ENCODE results near the gene RAPGEF5. TPM values are rescaled to one million over a fixed set of nuclear protein-coding genes. Genes with fewer than 3 reads are reported as not detected.

RAPGEF5 gene
- total RNA-seq, 1 experiment from 2014 or later, result 13.3 TPM

- H3K18ac ChIP-seq (ENCODE audit: insufficient read length, low read depth, low read length), result no peak overlapping the region
- no peaks in the 10 kb centered on the region; the same call in 1 of the 2 replicates for H3K79me2 ChIP-seq (ENCODE audit: insufficient read depth, low read length)
- H3K4me2 ChIP-seq (ENCODE audit: insufficient read depth, insufficient read length, low read length), result no peak overlapping the region
- no peak overlapping the region for H3K27ac ChIP-seq (ENCODE audit: insufficient read length, low read depth, low read length)
- peak overlapping the region in 2 of 3 experiments; percentile 10 to 16; a peak in 2 of 7 replicates for H3K27ac Mint-ChIP-seq
- H3K23me2 ChIP-seq (ENCODE audit: insufficient read length, low read depth, low read length, poor library complexity, severe bottlenecking), result no peaks in the 10 kb centered on the region
- H3K4ac ChIP-seq (ENCODE audit: low read depth, low read length), result no peak overlapping the region
- no peak overlapping the region for H2AFZ ChIP-seq (ENCODE audit: low read length)
- H3K27me3 Mint-ChIP-seq (ENCODE audit: low read depth), result no peaks in the 10 kb centered on the region
- no peak overlapping the region for H2BK5ac ChIP-seq (ENCODE audit: insufficient read length, low read length)
- no peak for DNase-seq
- H4K91ac ChIP-seq (ENCODE audit: insufficient read length, low read depth, low read length), result no peak overlapping the region
- peaks cover 18 to 25% of the 10 kb centered on the region in 2 experiments for H3K4me1 Mint-ChIP-seq
- no peaks in the 10 kb centered on the region for H3K9me3 Mint-ChIP-seq
- H3K79me1 ChIP-seq (ENCODE audit: insufficient read depth, low read depth, low read length, poor library complexity, severe bottlenecking), result no peaks in the 10 kb centered on the region
- no peaks in the 10 kb centered on the region for H3K9me3 ChIP-seq (ENCODE audit: control insufficient read depth, low read depth, low read length)
- no peak overlapping the region for H3K14ac ChIP-seq (ENCODE audit: insufficient read depth, low read length)
- no peaks in the 10 kb centered on the region for H3K27me3 ChIP-seq (ENCODE audit: insufficient read depth, low read length)
- H3K56ac ChIP-seq (ENCODE audit: insufficient read length, low read depth, low read length), result no peak overlapping the region
- no peak overlapping the region for H3K4me3 Mint-ChIP-seq
- H3T11ph ChIP-seq (ENCODE audit: low read length), result no peak overlapping the region
- peaks cover 5 to 17% (median 14%) of the 10 kb centered on the region in 3 experiments; a peak in 6 of 7 replicates for H3K36me3 Mint-ChIP-seq (ENCODE audit: insufficient read depth in 1 of 3, low read depth in 3 of 3)
- H2AK5ac ChIP-seq (ENCODE audit: insufficient read length, low read length), result no peak overlapping the region
- H4K5ac ChIP-seq (ENCODE audit: insufficient read length, low read depth, low read length), result no peak overlapping the region
- no peak overlapping the region for H2BK20ac ChIP-seq (ENCODE audit: low read depth, low read length, poor library complexity, severe bottlenecking)
- TF ChIP-seq, protein P1, sequence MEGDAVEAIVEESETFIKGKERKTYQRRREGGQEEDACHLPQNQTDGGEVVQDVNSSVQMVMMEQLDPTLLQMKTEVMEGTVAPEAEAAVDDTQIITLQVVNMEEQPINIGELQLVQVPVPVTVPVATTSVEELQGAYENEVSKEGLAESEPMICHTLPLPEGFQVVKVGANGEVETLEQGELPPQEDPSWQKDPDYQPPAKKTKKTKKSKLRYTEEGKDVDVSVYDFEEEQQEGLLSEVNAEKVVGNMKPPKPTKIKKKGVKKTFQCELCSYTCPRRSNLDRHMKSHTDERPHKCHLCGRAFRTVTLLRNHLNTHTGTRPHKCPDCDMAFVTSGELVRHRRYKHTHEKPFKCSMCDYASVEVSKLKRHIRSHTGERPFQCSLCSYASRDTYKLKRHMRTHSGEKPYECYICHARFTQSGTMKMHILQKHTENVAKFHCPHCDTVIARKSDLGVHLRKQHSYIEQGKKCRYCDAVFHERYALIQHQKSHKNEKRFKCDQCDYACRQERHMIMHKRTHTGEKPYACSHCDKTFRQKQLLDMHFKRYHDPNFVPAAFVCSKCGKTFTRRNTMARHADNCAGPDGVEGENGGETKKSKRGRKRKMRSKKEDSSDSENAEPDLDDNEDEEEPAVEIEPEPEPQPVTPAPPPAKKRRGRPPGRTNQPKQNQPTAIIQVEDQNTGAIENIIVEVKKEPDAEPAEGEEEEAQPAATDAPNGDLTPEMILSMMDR (conservative IDR thresholded peaks at IDR 0.05), result no peak
- H2BK120ac ChIP-seq (ENCODE audit: low read depth, low read length, poor library complexity, severe bottlenecking), result no peak overlapping the region
- no peak overlapping the region for H3K23ac ChIP-seq (ENCODE audit: insufficient read length, low read depth, low read length)
- H3K9ac ChIP-seq (ENCODE audit: extremely low read depth, insufficient read length, low read length), result no peak overlapping the region
- WGBS (ENCODE audit: extremely low coverage, insufficient read length, low lambda C conversion rate), result no CpG with 5 or more reads among the region's 4 CpGs
- no peaks in the 10 kb centered on the region for H4K20me1 ChIP-seq (ENCODE audit: control insufficient read depth, insufficient read depth, insufficient read length)
- H4K8ac ChIP-seq (replicated peaks; ENCODE audit: insufficient read length, low read depth, low read length), result no peak overlapping the region
- H2BK12ac ChIP-seq (ENCODE audit: insufficient read length, low read depth, low read length), result no peak overlapping the region
- H2BK15ac ChIP-seq (ENCODE audit: low read depth, low read length), result no peak overlapping the region
- peaks cover 5% of the 10 kb centered on the region; the same call in 1 of the 2 replicates for H3K4me1 ChIP-seq (ENCODE audit: insufficient read depth, low read length)
Measured at GRCh38 chr7:22318376-22318775, 38.6 kb downstream of the RAPGEF5 start.

Measured in H9 (cell line).